Esophagus muscularis mucosa (tissue), 4 donors: ENCODE results near the gene CNPY4.

ENCODE experiments used
- CTCF ChIP-seq, 3 experiments: fragments of 200-600 bp in 2 of 3; fragments of 450-650 bp in 1 of 3; sonication (generic) in 2 of 3; IDR thresholded peaks; one replicate each; pipeline ENCODE4 v1.5.1; 2017 to 2019; ENCODE audit warnings: antibody characterized with exemption in 3 of 3, mild to moderate bottlenecking in 2 of 3, moderate library complexity in 1 of 3
- EP300 ChIP-seq: sonication (generic); formaldehyde crosslinking; IDR thresholded peaks from one replicate; pipeline ENCODE4 v1.6.1; 2017; ENCODE audit warnings: antibody characterized with exemption
- POLR2A ChIP-seq: fragments of 450-650 bp; IDR thresholded peaks from one replicate; pipeline ENCODE4 v1.6.1; 2017; ENCODE audit warnings: antibody characterized with exemption, moderate library complexity, mild to moderate bottlenecking, low read depth
- POLR2AphosphoS5 ChIP-seq, 2 donors: sonication (generic); formaldehyde crosslinking; IDR thresholded peaks; one replicate each; pipeline ENCODE4 v1.6.1; 2017; ENCODE audit warnings: antibody characterized with exemption in 2 of 2

- TF ChIP-seq CTCF (IDR thresholded peaks at IDR 0.05) (no peak), POLR2A (no peak), EP300 (no peak), POLR2AphosphoS5 (IDR thresholded peaks at IDR 0.05) (no peak)
These were observed 904 bp upstream of the CNPY4 start for GRCh38 chr7:100118388-100119071.
